ENCODE data around the gene MBOAT7.
"Not testable (repeated sequence)": the region's sequence is repeated elsewhere in the genome, so short reads cannot be mapped to it uniquely, and the experiment has no call there.

The MBOAT7 gene

GRCh38 chr19:54203151-54203611 lies 13.8 kb upstream of the MBOAT7 start:
- H3K27ac ChIP-seq = peak overlapping the region; percentile 87
- TF ChIP-seq ZFX (IDR thresholded peaks at IDR 0.05) = no peak
- TF ChIP-seq CTCF (conservative IDR thresholded peaks at IDR 0.05) = no peak

- peak overlapping the region; percentile 87 for H3K27ac ChIP-seq
- TF ChIP-seq CTCF (conservative IDR thresholded peaks at IDR 0.05) = no peak
These were observed 12.6 kb upstream of the MBOAT7 start for GRCh38 chr19:54201980-54202379.

GRCh38 chr19:54201172-54201701 lies 11.9 kb upstream of the MBOAT7 start:
- H3K27ac ChIP-seq = peak overlapping the region; percentile 87

GRCh38 chr19:54199401-54199800 lies 10.0 kb upstream of the MBOAT7 start:
- TF ChIP-seq ZFX (IDR thresholded peaks at IDR 0.05) = no peak
- no peak for TF ChIP-seq CTCF (conservative IDR thresholded peaks at IDR 0.05)
- H3K27ac ChIP-seq = peak overlapping the region; percentile 87

More at GRCh38 chr19:54201172-54201701, 11.9 kb upstream of the MBOAT7 start:
- TF ChIP-seq CTCF (conservative IDR thresholded peaks at IDR 0.05) = no peak
- TF ChIP-seq ZFX (IDR thresholded peaks at IDR 0.05) = no peak

- no peak overlapping the region for H3K27ac ChIP-seq
- TF ChIP-seq CTCF (conservative IDR thresholded peaks at IDR 0.05) = no peak
- no peak for TF ChIP-seq ZFX (IDR thresholded peaks at IDR 0.05)
These were observed 7.7 kb upstream of the MBOAT7 start for GRCh38 chr19:54197121-54197520.

GRCh38 chr19:54196536-54196935 lies 7.2 kb upstream of the MBOAT7 start:
- TF ChIP-seq ZFX (IDR thresholded peaks at IDR 0.05) (no peak), CTCF (conservative IDR thresholded peaks at IDR 0.05) (no peak)
- no peak overlapping the region for H3K27ac ChIP-seq

- not testable (repeated sequence) for H3K27ac ChIP-seq
These were observed 5.1 kb upstream of the MBOAT7 start for GRCh38 chr19:54194463-54194862.

- H3K27ac ChIP-seq = no peak overlapping the region
- TF ChIP-seq ZFX (IDR thresholded peaks at IDR 0.05) (no peak), CTCF (conservative IDR thresholded peaks at IDR 0.05) (no peak)
These were observed 3.6 kb upstream of the MBOAT7 start for GRCh38 chr19:54193011-54193410.
